Natural killer cell treated with Interleukin-12 subunit alpha and Interleukin-12 subunit beta and Interleukin-15 and Interleukin-18, amount 100 ng/mL, for 72 hours (primary cell): Measurements from ENCODE around the gene LDLRAP1. TPM values are rescaled to one million over a fixed set of nuclear protein-coding genes. Genes with fewer than 3 reads are reported as not detected.
"Not testable (repeated sequence)": the region's sequence is repeated elsewhere in the genome, so short reads cannot be mapped to it uniquely, and the experiment has no call there.

Experiments used
- ATAC-seq, 2 donors: fragments of 150-1000 bp; cut with Tn5 transposase in 1 of 2; sonication (Bioruptor Pico), chemical (Tn5 transposase) in 1 of 2; 2 replicates each; pipeline ENCODE4 v1.10.0; 2021
- DNase-seq: peaks from one replicate; pipeline ENCODE4 v3.0.0; 2022; ENCODE audit warnings: low spot score
- H3K27ac Mint-ChIP-seq, 2 donors: 1 replicate in 1 of 2; 2 replicates in 1 of 2; pipeline ENCODE4 v1.8.0; 2022; ENCODE audit warnings: mixed read lengths in 2 of 2, mild to moderate bottlenecking in 1 of 2, moderate library complexity in 1 of 2
- H3K27me3 Mint-ChIP-seq, 2 donors: 1 replicate in 1 of 2; 2 replicates in 1 of 2; pipeline ENCODE4 v1.8.0; 2022; ENCODE audit warnings: mixed read lengths in 2 of 2
- H3K36me3 Mint-ChIP-seq: one replicate; pipeline ENCODE4 v1.8.0; 2022; ENCODE audit warnings: mixed read lengths
- H3K4me1 Mint-ChIP-seq, 2 donors: 1 replicate in 1 of 2; 2 replicates in 1 of 2; pipeline ENCODE4 v1.8.0; 2022; ENCODE audit warnings: low read depth in 2 of 2, mixed read lengths in 2 of 2, mild to moderate bottlenecking in 1 of 2
- H3K4me3 Mint-ChIP-seq: one replicate; pipeline ENCODE4 v1.8.0; 2022; ENCODE audit warnings: mixed read lengths
- H3K9me3 Mint-ChIP-seq: 2 replicates; pipeline ENCODE4 v1.8.0; 2022; ENCODE audit warnings: mixed read lengths
- total RNA-seq, 2 donors: library from RNA; stranded (reverse); gene quantifications; one replicate each; pipeline ENCODE4 v1.2.3, GENCODE V29; 2022

The LDLRAP1 gene
- total RNA-seq, 2 donors from 2014 or later = 2.4 to 4.1 TPM

DNA sequence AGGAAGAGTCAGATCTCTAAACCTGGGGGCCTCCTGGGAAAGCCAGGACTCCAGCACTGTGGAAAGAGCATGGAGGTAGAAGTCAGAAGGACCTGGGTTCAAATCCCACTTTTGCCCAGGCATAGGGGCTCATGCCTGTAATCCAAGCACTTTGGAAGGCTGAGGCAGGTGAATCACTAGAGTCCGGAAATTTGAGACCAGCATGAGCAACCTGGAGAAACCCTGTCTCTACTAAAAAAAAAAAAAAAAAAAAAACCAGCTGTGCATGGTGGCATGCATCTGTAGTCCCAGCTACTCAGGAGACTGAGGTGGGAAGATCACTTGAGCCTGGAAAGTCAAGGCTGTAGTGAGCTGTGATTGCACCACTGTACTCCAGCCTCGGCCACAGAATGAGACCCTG lies 31.8 kb downstream of the LDLRAP1 start:
- H3K4me3 Mint-ChIP-seq = no peak overlapping the region
- H3K4me1 Mint-ChIP-seq = no peaks in the 10 kb centered on the region
- ATAC-seq = no peak
- DNase-seq = no peak
- no peaks in the 10 kb centered on the region for H3K9me3 Mint-ChIP-seq
- H3K27ac Mint-ChIP-seq = no peak overlapping the region
- H3K36me3 Mint-ChIP-seq = no peaks in the 10 kb centered on the region
- H3K27me3 Mint-ChIP-seq = peaks cover 0 to 3% of the 10 kb centered on the region in 2 donors

DNA sequence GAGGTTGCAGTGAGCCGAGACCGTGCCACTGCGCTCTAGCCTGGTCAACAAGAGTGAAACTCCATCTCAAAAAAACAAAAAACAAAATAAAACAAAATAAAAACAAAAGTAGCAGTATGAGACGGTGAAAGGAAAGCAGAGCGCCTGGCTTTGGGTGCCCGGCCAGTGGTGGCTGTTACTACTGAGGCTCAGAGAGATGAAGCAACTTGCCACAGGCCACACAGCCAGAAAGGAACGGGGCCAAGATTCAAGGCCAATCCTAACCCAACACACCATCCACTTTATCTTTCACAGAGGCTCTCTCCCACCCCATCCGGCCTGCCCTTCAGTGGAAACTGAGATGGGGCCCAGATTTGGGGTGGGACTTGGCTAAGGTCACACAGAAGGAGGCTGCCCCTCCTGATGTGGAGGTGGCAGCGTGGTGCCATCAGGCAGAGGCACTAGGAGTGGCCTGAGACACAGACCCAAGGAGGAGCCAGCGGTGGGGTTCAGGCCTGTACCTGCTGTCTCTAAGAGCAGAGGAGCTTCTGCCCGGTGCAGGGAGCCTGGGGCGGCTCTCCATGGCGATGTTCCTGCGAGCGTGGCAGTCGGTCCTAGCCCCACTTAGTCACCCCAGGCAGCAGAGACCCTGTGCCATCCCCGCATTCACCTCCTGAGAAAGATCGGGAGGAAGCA lies 33.2 kb downstream of the LDLRAP1 start:
- ATAC-seq = no peak
- H3K27me3 Mint-ChIP-seq = peaks cover 0 to 3% of the 10 kb centered on the region in 2 donors
- no peak for DNase-seq
- no peaks in the 10 kb centered on the region for H3K4me1 Mint-ChIP-seq
- H3K4me3 Mint-ChIP-seq = no peak overlapping the region
- no peaks in the 10 kb centered on the region for H3K9me3 Mint-ChIP-seq
- no peaks in the 10 kb centered on the region for H3K36me3 Mint-ChIP-seq
- H3K27ac Mint-ChIP-seq = no peak overlapping the region

DNA sequence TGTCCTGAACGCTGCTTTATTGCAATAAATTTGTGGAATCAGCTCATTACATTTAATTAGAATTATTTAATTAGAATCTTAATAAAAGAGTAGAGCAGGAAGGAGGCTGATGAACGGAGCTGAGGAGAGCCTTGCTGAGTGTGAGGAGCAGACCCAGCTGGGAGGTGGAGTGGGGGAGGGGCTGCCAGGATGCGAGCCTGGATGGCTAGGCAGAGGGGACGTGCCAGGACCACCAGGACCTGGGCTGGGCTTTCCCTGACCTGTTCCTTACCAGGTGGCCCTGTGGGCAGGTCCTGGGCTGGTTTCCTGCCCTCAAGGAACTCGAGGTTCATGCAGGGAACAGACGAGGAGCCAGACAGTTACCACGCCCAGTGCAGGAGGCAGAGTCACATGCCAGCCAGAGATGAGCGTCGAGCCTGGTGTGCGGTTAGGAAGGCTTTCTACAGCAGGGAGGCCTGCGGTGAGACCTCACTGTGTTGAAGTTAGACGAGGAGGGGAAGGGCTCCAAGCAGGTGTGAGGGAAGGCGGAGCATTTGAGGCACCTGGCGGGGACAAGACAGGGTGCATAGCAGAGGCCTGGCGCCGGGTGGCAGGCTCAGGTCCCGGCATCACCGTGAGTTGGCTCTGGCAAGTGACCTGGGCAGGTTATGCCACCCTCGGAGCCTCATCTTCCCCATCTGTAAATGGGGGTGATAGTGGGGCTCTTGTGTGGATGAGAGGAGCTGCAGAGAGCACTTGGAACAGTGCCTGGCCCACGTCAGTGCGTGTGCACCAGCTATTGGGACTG lies 33.9 kb downstream of the LDLRAP1 start:
- Mint-ChIP-seq H3K36me3 (no peaks in the 10 kb centered on the region), H3K27ac (no peak overlapping the region), H3K9me3 (no peaks in the 10 kb centered on the region), H3K4me3 (no peak overlapping the region), H3K4me1 (no peaks in the 10 kb centered on the region), H3K27me3 (peaks cover 0 to 3% of the 10 kb centered on the region in 2 donors)
- ATAC-seq (no peak), DNase-seq (no peak)

DNA sequence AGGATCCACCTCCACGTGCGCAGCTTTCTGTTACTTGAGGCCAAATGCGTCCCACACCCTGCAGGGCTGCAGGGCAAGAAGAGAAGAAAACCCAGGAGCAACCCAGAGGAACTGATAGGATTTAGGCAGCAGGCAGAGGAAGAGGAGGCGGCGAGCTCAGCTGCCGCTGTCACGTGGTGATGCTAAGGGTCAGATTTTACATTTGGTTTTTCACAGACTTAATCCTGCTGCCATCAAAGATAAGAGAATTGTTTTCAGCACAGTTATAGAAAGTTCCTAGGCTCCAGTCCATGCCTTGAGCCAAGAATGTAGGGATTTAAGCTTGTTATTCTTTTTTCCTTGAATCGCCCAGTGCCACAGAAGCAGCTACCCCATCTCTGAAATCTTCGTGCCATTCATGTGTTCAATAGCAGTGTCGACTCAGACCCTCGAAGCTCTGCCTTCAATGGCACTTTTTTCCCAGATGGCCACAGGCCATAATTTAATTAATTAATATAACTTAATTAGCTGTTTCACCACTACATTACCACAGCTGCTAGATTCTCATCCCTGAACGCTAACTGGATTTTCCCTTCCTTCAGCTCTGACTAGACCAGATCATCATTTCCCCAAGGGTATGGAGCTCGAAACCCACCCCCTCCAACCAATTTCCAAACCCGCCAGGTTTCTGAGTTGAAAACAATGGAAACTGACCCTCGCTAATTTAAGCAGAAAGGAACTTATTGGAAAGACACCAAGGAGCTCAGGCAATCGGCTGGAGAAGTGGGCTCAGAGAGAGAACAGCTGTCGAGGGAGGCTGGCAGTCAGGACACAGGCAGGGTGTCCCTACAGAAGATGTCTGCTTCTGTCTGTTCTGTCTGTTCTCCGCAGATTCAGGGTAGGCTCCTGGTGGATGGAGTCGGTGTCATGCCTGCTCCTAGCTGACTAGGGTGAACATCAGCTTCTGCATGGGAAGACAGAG lies 36.2 kb downstream of the LDLRAP1 start:
- Mint-ChIP-seq H3K27me3 (peaks cover 7 to 14% of the 10 kb centered on the region in 2 donors), H3K27ac (no peak overlapping the region), H3K9me3 (no peaks in the 10 kb centered on the region), H3K4me1 (no peaks in the 10 kb centered on the region), H3K36me3 (no peaks in the 10 kb centered on the region), H3K4me3 (no peak overlapping the region)
- ATAC-seq (no peak), DNase-seq (no peak)

DNA sequence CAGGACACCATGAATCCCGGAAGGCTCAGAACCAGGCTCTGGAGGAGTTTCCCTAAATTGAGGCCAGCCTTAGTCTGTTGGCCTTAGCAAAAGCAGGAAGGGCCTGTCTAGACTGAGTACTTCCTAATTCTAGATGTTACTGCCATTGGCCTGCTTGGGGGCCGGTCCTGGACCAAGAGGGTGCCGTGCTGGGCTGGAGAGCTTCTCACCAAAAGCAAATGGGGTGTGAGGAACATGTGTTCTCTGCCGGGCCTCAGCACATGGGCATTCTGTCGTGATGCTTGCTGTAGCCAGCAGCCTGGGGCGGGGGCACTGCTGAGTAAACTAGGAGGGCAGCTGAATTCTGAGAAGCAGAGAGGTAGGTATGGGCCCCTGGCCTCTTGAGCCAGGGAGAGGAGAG lies 37.5 kb downstream of the LDLRAP1 start:
- no peak overlapping the region for H3K27ac Mint-ChIP-seq
- H3K36me3 Mint-ChIP-seq = no peaks in the 10 kb centered on the region
- peaks cover 12 to 21% of the 10 kb centered on the region in 2 donors for H3K27me3 Mint-ChIP-seq
- H3K4me1 Mint-ChIP-seq = peaks cover 0 to 4% of the 10 kb centered on the region in 2 donors
- no peak overlapping the region for H3K4me3 Mint-ChIP-seq
- ATAC-seq (no peak), DNase-seq (no peak)
- no peaks in the 10 kb centered on the region for H3K9me3 Mint-ChIP-seq

DNA sequence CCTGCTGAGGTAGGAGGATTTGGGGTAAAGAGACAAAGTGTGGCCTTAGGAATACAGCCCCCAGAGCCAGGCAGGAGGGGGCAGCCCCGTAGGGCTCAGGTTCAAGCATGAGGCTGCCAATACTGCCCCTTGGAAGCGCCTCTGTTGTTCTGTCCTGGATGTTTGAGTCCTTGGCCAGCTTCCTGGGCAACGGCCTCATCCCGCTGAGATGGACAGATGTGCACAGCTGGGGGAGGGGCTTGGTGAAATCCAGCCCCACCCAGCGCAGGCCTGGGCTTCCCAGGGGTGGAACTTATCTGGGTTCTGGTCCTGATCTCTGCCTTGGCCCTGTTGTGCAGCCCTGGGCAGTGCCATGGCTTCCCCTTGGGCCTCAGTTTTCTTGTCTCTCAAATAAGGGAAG lies 38.4 kb downstream of the LDLRAP1 start:
- ATAC-seq = no peak
- Mint-ChIP-seq H3K27ac (no peak overlapping the region), H3K4me1 (peaks cover 0 to 7% of the 10 kb centered on the region in 2 donors), H3K36me3 (no peaks in the 10 kb centered on the region), H3K4me3 (no peak overlapping the region), H3K9me3 (no peaks in the 10 kb centered on the region), H3K27me3 (peaks cover 12 to 21% of the 10 kb centered on the region in 2 donors)
- no peak for DNase-seq

DNA sequence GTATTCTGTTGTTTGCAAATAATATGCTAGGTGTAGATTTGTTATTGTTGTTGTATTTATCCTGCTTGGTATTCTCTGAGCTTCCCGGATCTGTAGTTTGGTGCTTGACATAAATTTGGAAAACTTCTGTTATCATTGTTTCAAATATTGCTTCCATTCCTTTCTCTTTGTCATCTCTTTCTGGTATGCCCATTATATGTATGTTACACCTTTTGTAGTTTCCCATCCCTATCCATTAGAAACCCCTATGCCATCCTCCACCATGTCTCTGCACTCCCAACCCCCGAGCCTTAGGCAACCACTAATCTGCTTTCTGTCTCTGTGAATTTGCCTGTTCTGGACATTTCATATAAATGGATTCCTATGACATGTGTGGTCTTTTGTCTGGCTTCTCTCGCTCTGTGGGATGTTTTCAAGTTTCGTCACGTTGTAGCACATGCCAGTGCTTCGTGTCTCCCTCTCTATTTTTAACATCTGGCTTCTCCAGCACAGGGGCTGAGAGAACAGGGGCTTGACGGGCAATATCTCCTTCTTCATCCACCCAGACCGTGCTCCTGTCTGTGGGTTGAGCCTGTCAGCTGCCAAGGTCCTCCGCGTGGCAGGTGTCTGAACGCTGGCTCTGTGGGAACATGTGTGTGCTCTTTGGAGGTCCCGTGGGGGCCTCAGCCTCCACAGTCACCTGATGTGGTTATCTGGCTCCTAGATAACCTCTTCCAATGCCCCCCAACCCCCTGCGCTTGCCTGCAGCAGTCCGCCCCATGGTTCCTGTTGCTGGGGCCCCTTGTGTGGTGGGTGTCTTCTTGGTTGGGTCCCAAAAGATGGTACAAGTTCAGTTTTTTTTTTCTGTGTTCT lies 40.3 kb downstream of the LDLRAP1 start:
- peaks cover 15 to 21% of the 10 kb centered on the region in 2 donors for H3K27me3 Mint-ChIP-seq
- no peak overlapping the region for H3K4me3 Mint-ChIP-seq
- H3K9me3 Mint-ChIP-seq = no peaks in the 10 kb centered on the region
- DNase-seq = no peak
- H3K36me3 Mint-ChIP-seq = no peaks in the 10 kb centered on the region
- H3K4me1 Mint-ChIP-seq = peaks cover 7 to 10% of the 10 kb centered on the region in 2 donors
- no peak overlapping the region for H3K27ac Mint-ChIP-seq
- no peak for ATAC-seq

DNA sequence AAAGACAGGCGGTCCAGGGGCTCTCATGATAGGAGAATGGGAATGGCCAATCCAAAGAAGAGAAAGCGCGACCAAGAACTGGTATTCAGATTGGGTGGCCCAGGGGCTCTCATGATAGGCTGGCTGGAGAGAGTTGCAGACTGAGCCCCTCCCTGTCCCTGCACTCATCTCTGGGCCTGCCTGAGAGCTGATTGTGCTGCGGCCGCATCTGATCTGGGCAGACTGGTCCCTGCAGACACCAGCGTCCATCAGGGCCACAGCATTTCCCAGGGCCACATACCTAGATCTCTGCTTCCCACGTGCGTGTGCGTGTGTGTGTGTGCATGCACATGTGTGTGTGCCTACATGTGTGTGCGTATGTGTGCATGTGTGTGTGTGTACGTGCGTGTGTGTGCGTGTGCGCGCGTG lies 42.8 kb downstream of the LDLRAP1 start:
- no peak overlapping the region for H3K27ac Mint-ChIP-seq
- H3K4me3 Mint-ChIP-seq = no peak overlapping the region
- H3K4me1 Mint-ChIP-seq = peaks cover 7 to 10% of the 10 kb centered on the region in 2 donors
- ATAC-seq = no peak
- DNase-seq = no peak
- H3K27me3 Mint-ChIP-seq = peaks cover 15 to 26% of the 10 kb centered on the region in 2 donors
- no peaks in the 10 kb centered on the region for H3K36me3 Mint-ChIP-seq
- no peaks in the 10 kb centered on the region for H3K9me3 Mint-ChIP-seq

DNA sequence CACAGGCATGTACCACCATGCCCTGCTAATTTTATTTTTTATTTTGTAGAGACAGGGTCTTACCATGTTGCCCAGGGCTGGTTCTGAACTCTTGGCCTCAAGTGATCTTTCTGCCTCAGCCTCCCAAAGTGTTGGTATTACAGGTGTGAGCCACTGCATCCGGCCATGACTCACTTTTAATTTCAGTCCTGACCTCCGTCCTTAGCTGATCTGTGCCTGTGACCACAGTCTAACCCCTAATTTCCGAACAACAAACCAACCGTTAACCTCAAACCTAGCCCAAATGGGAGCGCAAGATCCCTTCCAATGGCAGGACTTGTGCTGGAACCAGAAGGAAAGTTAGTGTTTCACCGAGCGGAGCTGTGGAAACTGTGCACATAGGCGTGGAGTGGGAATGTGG lies 43.9 kb downstream of the LDLRAP1 start:
- DNase-seq = peak; percentile 32
- Mint-ChIP-seq H3K4me1 (peaks cover 7 to 10% of the 10 kb centered on the region in 2 donors), H3K4me3 (no peak overlapping the region), H3K27ac (no peak overlapping the region), H3K36me3 (no peaks in the 10 kb centered on the region), H3K27me3 (peaks cover 15 to 26% of the 10 kb centered on the region in 2 donors), H3K9me3 (no peaks in the 10 kb centered on the region)
- peak in 1 of 2 donors; percentile 72 for ATAC-seq

DNA sequence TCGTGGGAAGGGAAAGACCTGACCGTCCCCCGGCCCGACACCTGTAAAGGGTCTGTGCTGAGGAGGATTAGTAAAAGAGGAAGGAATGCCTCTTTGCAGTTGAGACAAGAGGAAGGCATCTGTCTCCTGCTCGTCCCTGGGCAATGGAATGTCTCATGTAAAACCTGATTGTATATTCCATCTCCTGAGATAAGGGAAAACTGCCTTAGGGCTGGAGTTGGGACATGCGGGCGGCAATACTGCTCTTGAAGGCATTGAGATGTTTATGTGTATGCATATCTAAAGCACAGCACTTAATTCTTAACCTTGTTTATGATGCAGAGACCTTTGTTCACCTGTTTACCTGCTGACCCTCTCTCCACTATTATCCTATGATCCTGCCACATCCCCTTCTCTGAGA lies 44.8 kb downstream of the LDLRAP1 start:
- Mint-ChIP-seq H3K4me1 (peaks cover 7 to 10% of the 10 kb centered on the region in 2 donors), H3K27me3 (peaks cover 15 to 25% of the 10 kb centered on the region in 2 donors)
- not testable (repeated sequence) for H3K4me3 Mint-ChIP-seq, H3K9me3 Mint-ChIP-seq, ATAC-seq, H3K36me3 Mint-ChIP-seq, DNase-seq, H3K27ac Mint-ChIP-seq

DNA sequence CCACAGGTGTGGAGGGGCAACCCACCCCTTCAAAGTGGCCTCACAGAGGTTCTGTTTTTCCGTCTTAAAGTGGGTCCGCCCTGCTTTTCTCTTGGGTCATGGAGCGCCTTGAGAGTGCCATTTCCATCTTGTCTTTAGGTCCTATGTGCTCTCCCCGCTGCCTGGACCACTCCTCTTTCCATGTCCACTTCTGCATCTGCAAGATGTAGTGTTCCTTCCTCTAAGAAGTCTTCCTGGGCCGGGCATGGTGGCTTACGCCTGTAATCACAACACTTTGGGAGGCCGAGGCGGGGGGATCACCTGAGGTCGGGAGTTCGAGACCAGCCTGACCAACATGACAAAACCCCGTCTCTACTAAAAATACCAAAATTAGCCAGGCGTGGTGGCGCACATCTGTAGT lies 45.4 kb downstream of the LDLRAP1 start:
- H3K4me3 Mint-ChIP-seq, DNase-seq, ATAC-seq, H3K9me3 Mint-ChIP-seq, H3K36me3 Mint-ChIP-seq, H3K27ac Mint-ChIP-seq: not testable (repeated sequence)
- Mint-ChIP-seq H3K27me3 (peaks cover 10 to 19% of the 10 kb centered on the region in 2 donors), H3K4me1 (peaks cover 7 to 10% of the 10 kb centered on the region in 2 donors)

DNA sequence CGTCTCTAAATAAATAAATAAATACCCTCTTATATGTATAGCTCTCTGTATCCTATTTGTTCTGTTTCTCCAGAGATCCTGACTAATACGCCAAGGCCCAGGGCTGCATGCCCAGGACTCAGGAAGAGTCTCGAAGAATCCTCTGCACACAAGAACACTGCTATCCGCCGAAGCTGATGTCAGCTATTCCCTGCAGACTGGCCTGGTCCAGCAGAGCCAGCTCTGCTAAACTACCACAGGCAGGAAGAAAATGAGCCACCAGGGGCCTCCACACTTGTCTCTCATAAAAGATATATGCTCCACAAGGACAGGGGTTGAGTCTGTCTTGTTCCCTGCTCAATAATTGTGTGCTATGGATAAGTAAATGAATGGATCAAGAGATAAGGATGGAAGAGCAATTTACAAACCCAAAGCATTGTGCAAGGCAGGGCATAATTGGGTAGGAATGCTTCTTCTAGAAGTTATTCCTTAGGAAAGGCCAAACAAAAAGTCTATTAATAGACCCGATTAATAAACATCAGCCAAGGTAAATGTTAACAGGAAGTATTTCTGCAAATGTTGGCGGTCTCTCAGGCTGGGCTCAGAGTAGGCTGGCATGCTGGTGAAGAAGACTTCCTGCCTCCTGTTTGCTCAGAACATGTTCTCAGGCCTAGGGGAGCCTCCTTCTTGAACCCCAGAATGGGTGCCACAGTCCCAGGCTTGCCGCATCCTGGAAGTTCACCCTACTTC lies 46.9 kb downstream of the LDLRAP1 start:
- Mint-ChIP-seq H3K4me1 (peaks cover 6 to 7% of the 10 kb centered on the region in 2 donors), H3K27ac (no peak overlapping the region), H3K27me3 (peaks cover 9 to 14% of the 10 kb centered on the region in 2 donors), H3K9me3 (no peaks in the 10 kb centered on the region), H3K4me3 (no peak overlapping the region), H3K36me3 (no peaks in the 10 kb centered on the region)
- ATAC-seq = no peak
- DNase-seq = no peak
